SK-N-SH treated with all-trans-retinoic acid at 6 μM for 48 hours (cell line): ENCODE data around the gene PLEKHJ1.

ENCODE experiments used
- ATAC-seq: fragments of 200-7000 bp; cut with Tn5 transposase; 3 replicates; pipeline ENCODE4 v1.9.1; 2020; ENCODE audit warnings: mild to moderate bottlenecking, moderate library complexity
- ARNTL ChIP-seq: fragments of 450-650 bp; formaldehyde crosslinking; IDR thresholded peaks from 2 replicates; pipeline ENCODE4 v1.5.0; 2020; ENCODE audit warnings: low read depth, mild to moderate bottlenecking, moderate library complexity, borderline replicate concordance
- BACH2 ChIP-seq: fragments of 250-450 bp; sonication (Bioruptor Pico); IDR thresholded peaks from 2 replicates; pipeline ENCODE4 v1.9.0; 2021; ENCODE audit warnings: mild to moderate bottlenecking, borderline replicate concordance
- CREB5 ChIP-seq: fragments of 250-450 bp; sonication (Bioruptor Pico); IDR thresholded peaks from 2 replicates; pipeline ENCODE4 v1.5.1; 2020; ENCODE audit warnings: low read depth, mild to moderate bottlenecking, moderate library complexity
- CSDC2 ChIP-seq: fragments of 250-450 bp; sonication (Bioruptor Pico); IDR thresholded peaks from 2 replicates; pipeline ENCODE4 v1.5.0; 2020; ENCODE audit warnings: mild to moderate bottlenecking, moderate library complexity
- CSRNP3 ChIP-seq: fragments of 250-450 bp; sonication (Bioruptor Pico); IDR thresholded peaks from 2 replicates; pipeline ENCODE4 v1.5.1; 2021; ENCODE audit warnings: mild to moderate bottlenecking, moderate library complexity
- ESRRG ChIP-seq: fragments of 250-450 bp; sonication (Bioruptor Pico); IDR thresholded peaks from 2 replicates; pipeline ENCODE4 v1.6.1; 2021; ENCODE audit warnings: mild to moderate bottlenecking
- GLIS3 ChIP-seq: fragments of 250-450 bp; sonication (Bioruptor Pico); IDR thresholded peaks from 2 replicates; pipeline ENCODE4 v1.5.0; 2020; ENCODE audit warnings: mild to moderate bottlenecking, moderate library complexity
- ISL1 ChIP-seq: fragments of 250-450 bp; sonication (Bioruptor Pico); IDR thresholded peaks from 2 replicates; pipeline ENCODE4 v2.1.2; 2022; ENCODE audit warnings: mild to moderate bottlenecking, moderate library complexity
- OSR1 ChIP-seq: fragments of 250-450 bp; sonication (Bioruptor Pico); IDR thresholded peaks from 2 replicates; pipeline ENCODE4 v1.8.0; 2022; ENCODE audit warnings: moderate library complexity, mild to moderate bottlenecking, inconsistent platforms
- PATZ1 ChIP-seq: fragments of 250-450 bp; sonication (Bioruptor Pico); IDR thresholded peaks from 2 replicates; pipeline ENCODE4 v1.8.0; 2020; ENCODE audit warnings: mild to moderate bottlenecking, moderate library complexity, borderline replicate concordance
- POU6F1 ChIP-seq: fragments of 250-450 bp; sonication (Bioruptor Pico); IDR thresholded peaks from 2 replicates; pipeline ENCODE4 v1.8.0; 2021; ENCODE audit warnings: low read depth, mild to moderate bottlenecking, moderate library complexity, borderline replicate concordance
- PPARA ChIP-seq: fragments of 250-450 bp; sonication (Bioruptor Pico); IDR thresholded peaks from 2 replicates; pipeline ENCODE4 v1.5.0; 2020; ENCODE audit warnings: mild to moderate bottlenecking, borderline replicate concordance
- RARB ChIP-seq: fragments of 250-450 bp; sonication (Bioruptor Pico); IDR thresholded peaks from 2 replicates; pipeline ENCODE4 v1.8.0; 2021; ENCODE audit warnings: mild to moderate bottlenecking, moderate library complexity
- SNAI2 ChIP-seq: fragments of 250-450 bp; sonication (Bioruptor Pico); IDR thresholded peaks from 2 replicates; pipeline ENCODE4 v1.5.0; 2020; ENCODE audit warnings: mild to moderate bottlenecking, moderate library complexity
- TCF4 ChIP-seq: fragments of 250-450 bp; sonication (Bioruptor Pico); IDR thresholded peaks from 2 replicates; pipeline ENCODE4 v1.8.0; 2021; ENCODE audit warnings: mild to moderate bottlenecking, moderate library complexity, borderline replicate concordance
- TOX ChIP-seq: fragments of 250-450 bp; sonication (Bioruptor Pico); IDR thresholded peaks from 2 replicates; pipeline ENCODE4 v1.8.0; 2021; ENCODE audit warnings: mild to moderate bottlenecking, moderate library complexity, borderline replicate concordance
- ZC3H10 ChIP-seq: fragments of 250-450 bp; sonication (Bioruptor Pico); IDR thresholded peaks from 2 replicates; pipeline ENCODE4 v1.5.1; 2021; ENCODE audit warnings: mild to moderate bottlenecking, moderate library complexity
- ZFP3 ChIP-seq: fragments of 250-450 bp; sonication (Bioruptor Pico); IDR thresholded peaks from 2 replicates; pipeline ENCODE4 v1.5.0; 2020; ENCODE audit warnings: mild to moderate bottlenecking, moderate library complexity
- ZFP30 ChIP-seq: fragments of 450-650 bp; formaldehyde crosslinking; IDR thresholded peaks from 2 replicates; pipeline ENCODE4 v1.5.0; 2022; ENCODE audit warnings: mild to moderate bottlenecking, moderate library complexity
- ZNF565 ChIP-seq: fragments of 450-650 bp; formaldehyde crosslinking; conservative IDR thresholded peaks from 2 replicates; pipeline ENCODE4 v1.5.0; 2020; ENCODE audit warnings: low read depth, mild to moderate bottlenecking, moderate library complexity
- ZNF70 ChIP-seq: fragments of 450-650 bp; formaldehyde crosslinking; IDR thresholded peaks from 2 replicates; pipeline ENCODE4 v1.5.0; 2020; ENCODE audit warnings: mild to moderate bottlenecking, moderate library complexity
- ZNF8 ChIP-seq: fragments of 450-650 bp; formaldehyde crosslinking; IDR thresholded peaks from 2 replicates; pipeline ENCODE4 v1.5.0; 2020; ENCODE audit warnings: mild to moderate bottlenecking, moderate library complexity

The PLEKHJ1 gene

GRCh38 chr19:2190848-2191455 is 45.2 kb downstream of the PLEKHJ1 start (continued):
- TF ChIP-seq TCF4 (CRISPR knock-in tag) (no peak), ZFP3 (CRISPR knock-in tag) (no peak), ZC3H10 (CRISPR knock-in tag) (no peak), TOX (CRISPR knock-in tag) (no peak), ISL1 (CRISPR knock-in tag) (no peak), CSDC2 (CRISPR knock-in tag) (no peak), ESRRG (no peak), ARNTL (no peak), RARB (CRISPR knock-in tag) (no peak), PATZ1 (no peak), ZNF565 (CRISPR knock-in tag) (no peak)

GRCh38 chr19:2189880-2190279 is 46.2 kb downstream of the PLEKHJ1 start:
- TF ChIP-seq CREB5 (CRISPR knock-in tag) (no peak), TOX (CRISPR knock-in tag) (no peak), POU6F1 (CRISPR knock-in tag) (no peak), ZNF8 (CRISPR knock-in tag) (no peak), CSDC2 (CRISPR knock-in tag) (no peak), OSR1 (CRISPR knock-in tag) (no peak), TCF4 (CRISPR knock-in tag) (no peak), ZNF70 (CRISPR knock-in tag) (no peak), BACH2 (CRISPR knock-in tag) (no peak), GLIS3 (CRISPR knock-in tag) (no peak), PATZ1 (no peak), SNAI2 (no peak), RARB (CRISPR knock-in tag) (no peak), CSRNP3 (CRISPR knock-in tag) (no peak), ZFP3 (CRISPR knock-in tag) (no peak), PPARA (CRISPR knock-in tag) (no peak), ZFP30 (no peak)
- ATAC-seq = no peak

- no peak for ATAC-seq
- TF ChIP-seq PPARA (CRISPR knock-in tag) (no peak), RARB (CRISPR knock-in tag) (no peak), BACH2 (CRISPR knock-in tag) (no peak), CSRNP3 (CRISPR knock-in tag) (no peak), PATZ1 (no peak), ESRRG (no peak), CSDC2 (CRISPR knock-in tag) (no peak)
Measured at GRCh38 chr19:2188708-2189385, 47.3 kb downstream of the PLEKHJ1 start.
